ENCODE results near the gene GAD1. TPM values are rescaled to one million over a fixed set of nuclear protein-coding genes. Genes with fewer than 3 reads are reported as not detected.

The GAD1 gene
- total RNA-seq, 4 donors from 2014 or later, result 1.2 TPM; not detected in 3

GRCh38 chr2:170818752-170819470 is 2.2 kb downstream of the GAD1 start:
- Histone ChIP-seq H3K27me3 (peaks cover 8 to 100% of the 10 kb centered on the region in 2 donors), H3K36me3 (no peaks in the 10 kb centered on the region), H3K27ac (no peak overlapping the region), H3K9me3 (no peaks in the 10 kb centered on the region), H3K4me1 (peaks cover 0 to 88% (median 71%) of the 10 kb centered on the region in 4 donors), H3K4me3 (peak overlapping the region in 1 of 4 donors; percentile 42)
- TF ChIP-seq CTCF (IDR thresholded peaks at IDR 0.05) (no peak), EP300 (IDR thresholded peaks at IDR 0.05) (no peak), POLR2A (IDR thresholded peaks at IDR 0.05) (no peak)
- 5 to 7% methylated on average over 30 of the region's 30 CpGs for WGBS, 2 donors
- no peak for DNase-seq (ENCODE audit: low spot score in 2 of 2)

- Histone ChIP-seq H3K27me3 (peaks cover 8 to 100% of the 10 kb centered on the region in 2 donors), H3K4me1 (peaks cover 0 to 85% (median 70%) of the 10 kb centered on the region in 4 donors), H3K9me3 (no peaks in the 10 kb centered on the region), H3K27ac (no peak overlapping the region), H3K4me3 (peak overlapping the region in 2 of 4 donors; percentile 13 to 16), H3K36me3 (no peaks in the 10 kb centered on the region)
- DNase-seq (ENCODE audit: low spot score in 2 of 2), result no peak
- whole genome bisulfite sequencing, 2 donors, result 13 to 28% methylated on average over 40 to 45 of the region's 45 CpGs
- TF ChIP-seq POLR2A (IDR thresholded peaks at IDR 0.05) (no peak), EP300 (IDR thresholded peaks at IDR 0.05) (no peak), CTCF (IDR thresholded peaks at IDR 0.05) (no peak)
These were observed 3.3 kb downstream of the GAD1 start for GRCh38 chr2:170819680-170820664.

- 33 to 50% methylated on average over 18 of the region's 18 CpGs for WGBS, 2 donors
- Histone ChIP-seq H3K27me3 (peaks cover 8 to 97% of the 10 kb centered on the region in 2 donors), H3K36me3 (no peaks in the 10 kb centered on the region), H3K4me3 (peak overlapping the region in 2 of 4 donors; percentile 13 to 16), H3K27ac (no peak overlapping the region), H3K9me3 (no peaks in the 10 kb centered on the region), H3K4me1 (peaks cover 0 to 75% (median 61%) of the 10 kb centered on the region in 4 donors)
- TF ChIP-seq EP300 (IDR thresholded peaks at IDR 0.05) (no peak), CTCF (IDR thresholded peaks at IDR 0.05) (no peak), POLR2A (IDR thresholded peaks at IDR 0.05) (no peak)
- DNase-seq (ENCODE audit: low spot score in 2 of 2), result no peak
These were observed 4.3 kb downstream of the GAD1 start for GRCh38 chr2:170820757-170821530.

GRCh38 chr2:170821531-170822289 is 5.0 kb downstream of the GAD1 start:
- Histone ChIP-seq H3K4me1 (peaks cover 0 to 68% (median 54%) of the 10 kb centered on the region in 4 donors), H3K4me3 (peak overlapping the region in 1 of 4 donors; percentile 16), H3K9me3 (no peaks in the 10 kb centered on the region), H3K36me3 (no peaks in the 10 kb centered on the region), H3K27me3 (peaks cover 8 to 97% of the 10 kb centered on the region in 2 donors), H3K27ac (no peak overlapping the region)
- WGBS, 2 donors, result 5 to 15% methylated on average over 39 to 40 of the region's 40 CpGs
- TF ChIP-seq POLR2A (IDR thresholded peaks at IDR 0.05) (no peak), CTCF (IDR thresholded peaks at IDR 0.05) (no peak), EP300 (IDR thresholded peaks at IDR 0.05) (no peak)
- DNase-seq (ENCODE audit: low spot score in 2 of 2), result no peak

Data from tibial nerve (tissue), 4 donors.